ENCODE measurements around the gene GK.
A peak's percentile ranks its signal among the peaks of the same experiment; 100 is the strongest.
"Not testable (repeated sequence)": the region's sequence is repeated elsewhere in the genome, so short reads cannot be mapped to it uniquely, and the experiment has no call there.

Gene GK

GRCh38 chrX:30713061-30713525 is 59.9 kb downstream of the GK start:
- DNase-seq: peak; percentile 27 to 34

GRCh38 chrX:30714138-30714537 is 60.9 kb downstream of the GK start:
- no peak for DNase-seq

- no peak for DNase-seq
Observed at GRCh38 chrX:30715976-30716375, 62.8 kb downstream of the GK start.

GRCh38 chrX:30733852-30734660 is 80.8 kb downstream of the GK start:
- DNase-seq: no peak

- no peak for DNase-seq
Observed at GRCh38 chrX:30734782-30735181, 81.6 kb downstream of the GK start.

GRCh38 chrX:30735839-30736238 is 82.6 kb downstream of the GK start:
- peak; percentile 37 to 58 for DNase-seq

GRCh38 chrX:30741545-30741944 is 88.3 kb downstream of the GK start:
- DNase-seq: no peak

- DNase-seq: no peak
Observed at GRCh38 chrX:30748342-30748960, 95.2 kb downstream of the GK start.

- DNase-seq: no peak
Observed at GRCh38 chrX:30751497-30751896, 98.3 kb downstream of the GK start.

GRCh38 chrX:30762755-30763154 is 109.5 kb downstream of the GK start:
- no peak for DNase-seq

- DNase-seq: not testable (repeated sequence)
Observed at GRCh38 chrX:30773764-30774163, 120.5 kb downstream of the GK start.

GRCh38 chrX:30777575-30777974 is 124.4 kb downstream of the GK start:
- DNase-seq: no peak

- no peak for DNase-seq
Observed at GRCh38 chrX:30779453-30780030, 126.3 kb downstream of the GK start.
